ENCODE data around the gene CPN2. TPM values are rescaled to one million over a fixed set of nuclear protein-coding genes. Genes with fewer than 3 reads are reported as not detected.
A peak's percentile ranks its signal among the peaks of the same experiment; 100 is the strongest.

The CPN2 gene
- total and polyA plus RNA-seq, 2 experiments from 2014 or later, result 0.36 to 0.88 TPM

DNA sequence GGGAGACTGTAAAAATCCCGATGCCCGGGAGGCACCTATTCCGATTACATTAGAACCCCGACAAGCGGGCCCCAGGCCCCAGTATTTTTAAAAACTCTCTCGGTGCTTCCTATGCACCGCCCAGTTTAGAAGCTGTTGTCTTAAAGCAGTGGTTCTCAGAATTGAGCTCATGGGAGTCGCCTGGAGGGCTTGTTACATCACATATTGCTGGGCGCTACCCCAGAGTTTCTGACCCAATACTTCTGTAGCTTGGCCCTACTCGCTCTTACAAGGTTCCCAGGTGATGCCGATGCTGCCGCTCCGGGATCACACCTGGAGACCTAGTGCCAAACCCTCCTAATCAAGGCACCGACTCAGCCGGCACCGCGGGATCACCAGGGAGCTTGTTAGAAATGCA is 35.2 kb downstream of the CPN2 start:
- DNase-seq (ENCODE audit: low read depth in 1 of 2, low spot score in 1 of 2), result peak in 1 of 2 donors; percentile 56
- peak overlapping the region; percentile 20 for H3K4me3 ChIP-seq
- H3K9me3 ChIP-seq (ENCODE audit: low read depth), result no peaks in the 10 kb centered on the region
- no peak overlapping the region for H3K27ac ChIP-seq
- no peaks in the 10 kb centered on the region for H3K27me3 ChIP-seq
- H3K36me3 ChIP-seq, result no peaks in the 10 kb centered on the region
- TF ChIP-seq, protein P1, sequence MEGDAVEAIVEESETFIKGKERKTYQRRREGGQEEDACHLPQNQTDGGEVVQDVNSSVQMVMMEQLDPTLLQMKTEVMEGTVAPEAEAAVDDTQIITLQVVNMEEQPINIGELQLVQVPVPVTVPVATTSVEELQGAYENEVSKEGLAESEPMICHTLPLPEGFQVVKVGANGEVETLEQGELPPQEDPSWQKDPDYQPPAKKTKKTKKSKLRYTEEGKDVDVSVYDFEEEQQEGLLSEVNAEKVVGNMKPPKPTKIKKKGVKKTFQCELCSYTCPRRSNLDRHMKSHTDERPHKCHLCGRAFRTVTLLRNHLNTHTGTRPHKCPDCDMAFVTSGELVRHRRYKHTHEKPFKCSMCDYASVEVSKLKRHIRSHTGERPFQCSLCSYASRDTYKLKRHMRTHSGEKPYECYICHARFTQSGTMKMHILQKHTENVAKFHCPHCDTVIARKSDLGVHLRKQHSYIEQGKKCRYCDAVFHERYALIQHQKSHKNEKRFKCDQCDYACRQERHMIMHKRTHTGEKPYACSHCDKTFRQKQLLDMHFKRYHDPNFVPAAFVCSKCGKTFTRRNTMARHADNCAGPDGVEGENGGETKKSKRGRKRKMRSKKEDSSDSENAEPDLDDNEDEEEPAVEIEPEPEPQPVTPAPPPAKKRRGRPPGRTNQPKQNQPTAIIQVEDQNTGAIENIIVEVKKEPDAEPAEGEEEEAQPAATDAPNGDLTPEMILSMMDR (IDR thresholded peaks at IDR 0.05; ENCODE audit: low read depth, low read length), result no peak
- peaks cover 13% of the 10 kb centered on the region for H3K4me1 ChIP-seq (ENCODE audit: low read depth)

DNA sequence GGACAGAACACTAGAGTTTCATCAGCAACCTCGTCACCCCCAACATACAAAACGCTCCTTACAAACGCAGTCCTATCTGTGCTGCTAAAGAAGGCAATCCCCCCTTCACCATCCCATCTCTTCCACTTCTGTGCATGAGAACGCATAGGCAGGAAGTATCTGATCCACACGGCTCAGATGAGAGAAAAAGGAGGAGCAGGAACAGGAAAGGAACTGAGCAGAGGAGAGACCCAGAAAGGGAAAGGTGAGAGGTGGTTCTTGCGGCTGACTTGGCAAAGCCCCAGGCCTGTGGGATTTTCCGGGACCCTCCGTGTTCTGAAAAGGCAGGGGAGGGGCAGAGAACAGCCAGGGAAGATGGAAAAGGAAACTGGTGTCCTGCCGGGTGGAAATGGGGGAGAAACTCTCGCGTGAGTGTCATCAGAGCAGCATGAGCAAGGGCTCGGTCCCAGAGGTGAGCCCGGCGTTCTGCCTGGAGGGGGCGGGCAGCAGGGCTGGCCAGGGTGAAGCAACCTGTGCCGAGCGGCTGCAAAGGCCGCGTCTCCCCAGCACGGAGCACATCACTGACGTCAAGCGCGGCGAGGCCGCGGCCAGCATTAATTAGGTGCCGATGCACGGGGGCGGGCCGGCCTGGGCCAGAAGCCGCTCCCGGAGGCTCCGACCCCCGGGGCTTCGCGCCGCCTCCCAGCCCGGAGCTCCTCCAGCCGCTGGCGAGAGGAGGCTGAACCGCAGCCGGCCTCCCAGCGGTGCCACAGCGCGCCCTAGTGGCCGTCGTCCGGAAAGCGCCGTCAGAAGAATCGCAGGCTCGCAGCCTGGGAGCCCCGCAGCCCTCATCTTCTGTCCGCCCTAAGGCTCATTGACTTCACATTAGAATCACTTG is 35.8 kb downstream of the CPN2 start:
- H3K27me3 ChIP-seq, result no peaks in the 10 kb centered on the region

DNA sequence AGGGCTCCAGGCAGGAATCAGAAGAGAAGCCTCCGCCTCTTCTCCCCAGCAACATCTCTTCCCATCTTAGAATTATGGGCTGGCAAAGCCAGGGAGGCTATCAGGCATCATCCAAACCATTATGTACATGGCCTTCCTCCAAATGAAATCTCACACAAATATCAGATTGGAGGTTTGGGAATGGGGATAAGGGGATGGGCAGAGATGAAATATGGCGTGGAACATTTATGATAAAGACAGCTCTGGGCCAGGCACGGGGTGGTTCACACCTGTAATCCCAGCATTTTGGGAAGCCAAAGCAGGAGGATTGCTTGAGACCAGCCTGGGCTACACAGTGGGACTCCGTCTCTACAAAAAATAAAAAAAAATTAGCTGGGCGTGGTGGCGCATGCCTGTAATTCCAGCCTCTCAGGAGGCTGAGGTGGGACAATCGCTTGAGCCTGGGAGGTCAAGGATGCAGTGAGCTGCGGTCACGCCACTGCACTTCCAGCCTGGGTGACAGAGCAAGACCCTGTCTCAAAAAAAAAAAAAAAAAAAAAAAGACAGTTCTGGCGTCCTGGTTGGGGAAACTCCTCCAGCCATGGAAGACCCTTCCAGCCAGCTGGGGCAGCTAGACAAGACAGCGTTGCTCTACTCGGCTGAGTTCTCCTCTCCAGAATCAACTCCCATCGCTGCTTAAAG is 36.6 kb downstream of the CPN2 start:
- H3K27me3 ChIP-seq, result no peaks in the 10 kb centered on the region
- H3K4me1 ChIP-seq (ENCODE audit: low read depth), result peaks cover 16% of the 10 kb centered on the region
- DNase-seq (ENCODE audit: low read depth in 1 of 2, low spot score in 1 of 2), result no peak
- no peaks in the 10 kb centered on the region for H3K9me3 ChIP-seq (ENCODE audit: low read depth)
- no peak overlapping the region for H3K4me3 ChIP-seq
- no peaks in the 10 kb centered on the region for H3K36me3 ChIP-seq
- TF ChIP-seq, protein P1 (IDR thresholded peaks at IDR 0.05; ENCODE audit: low read depth, low read length), result no peak
- H3K27ac ChIP-seq, result no peak overlapping the region

More for the DNA sequence above, 35.8 kb downstream of the CPN2 start:
- Histone ChIP-seq H3K27ac (no peak overlapping the region), H3K9me3 (ENCODE audit: low read depth) (no peaks in the 10 kb centered on the region), H3K36me3 (no peaks in the 10 kb centered on the region), H3K4me1 (ENCODE audit: low read depth) (peaks cover 13% of the 10 kb centered on the region), H3K4me3 (peak overlapping the region; percentile 20)
- peak; percentile 85 to 92 for DNase-seq (ENCODE audit: low read depth in 1 of 2, low spot score in 1 of 2)
- TF ChIP-seq, protein P1 (IDR thresholded peaks at IDR 0.05; ENCODE audit: low read depth, low read length), result peak; percentile 82

DNA sequence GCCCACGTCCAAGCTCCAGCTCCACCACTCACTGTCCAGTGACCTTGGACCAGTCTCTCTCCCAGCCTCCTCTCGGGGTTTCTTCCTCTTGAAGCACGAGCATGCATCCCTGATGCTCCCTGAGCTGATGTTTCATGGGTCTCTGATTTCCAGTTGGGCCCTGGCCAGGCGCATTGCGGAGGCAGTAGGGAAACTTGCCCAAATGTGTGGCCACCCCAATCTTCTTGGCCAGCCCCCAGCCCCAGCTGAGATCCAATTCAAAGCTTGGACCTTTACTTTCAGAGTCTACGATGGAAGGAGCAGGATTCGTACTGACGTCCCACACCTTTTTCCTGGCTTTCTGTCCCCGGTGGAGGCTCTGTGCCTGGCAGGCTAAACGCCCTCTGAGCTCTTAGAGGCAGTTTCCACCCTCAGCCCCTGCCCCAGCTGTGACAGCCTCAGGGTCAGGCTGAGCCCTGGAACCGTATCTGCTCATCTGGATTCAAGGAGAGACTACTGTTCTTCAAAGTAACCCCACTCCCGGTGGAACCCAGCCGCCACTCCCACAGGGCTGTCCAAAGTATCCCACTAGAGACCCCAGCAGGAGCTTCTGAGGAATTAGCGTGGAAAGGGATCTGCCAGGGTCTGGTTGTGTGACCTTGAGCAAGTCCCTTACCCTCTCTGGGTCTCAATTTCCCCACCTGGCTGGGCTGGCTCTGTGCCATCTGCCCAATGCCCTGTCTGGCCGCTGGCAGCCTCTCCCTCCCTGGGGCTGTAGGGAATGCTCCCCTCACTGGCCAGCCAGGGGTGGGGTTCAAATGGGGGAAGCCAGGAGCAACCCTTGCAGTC is 37.4 kb downstream of the CPN2 start:
- H3K4me1 ChIP-seq (ENCODE audit: low read depth), result peaks cover 24% of the 10 kb centered on the region
- H3K9me3 ChIP-seq (ENCODE audit: low read depth), result no peaks in the 10 kb centered on the region
- peak in 1 of 2 donors; percentile 77 for DNase-seq (ENCODE audit: low read depth in 1 of 2, low spot score in 1 of 2)
- no peaks in the 10 kb centered on the region for H3K36me3 ChIP-seq
- no peak overlapping the region for H3K4me3 ChIP-seq
- TF ChIP-seq, protein P1 (IDR thresholded peaks at IDR 0.05; ENCODE audit: low read depth, low read length), result no peak
- no peak overlapping the region for H3K27ac ChIP-seq
- no peaks in the 10 kb centered on the region for H3K27me3 ChIP-seq

DNA sequence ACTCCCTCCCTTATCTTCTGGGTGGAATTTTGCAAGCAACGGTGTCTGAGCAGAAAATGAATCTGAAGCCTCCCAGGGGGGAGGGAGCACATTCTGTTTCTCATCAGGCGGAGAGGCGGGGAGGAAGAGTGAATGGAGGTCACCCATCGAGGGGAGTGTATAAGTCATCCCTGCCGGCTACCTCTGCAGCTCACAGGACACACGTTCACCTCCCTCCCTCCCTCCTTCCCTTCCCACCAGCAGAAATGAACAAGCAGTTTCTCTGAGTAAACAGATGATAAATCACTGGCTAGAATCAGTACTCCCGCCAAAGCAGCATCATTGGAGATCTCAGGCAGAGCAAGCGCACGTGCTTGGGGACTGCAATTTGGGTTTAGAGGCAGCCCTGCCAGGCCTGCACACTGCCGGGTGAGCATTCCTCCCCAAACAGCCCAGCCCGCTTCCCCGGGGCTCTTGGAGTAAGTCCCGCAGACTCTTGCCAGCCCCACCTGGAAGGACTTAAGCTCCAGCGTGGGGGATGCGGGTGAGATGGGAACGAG is 38.3 kb downstream of the CPN2 start:
- no peaks in the 10 kb centered on the region for H3K36me3 ChIP-seq
- H3K27me3 ChIP-seq, result no peaks in the 10 kb centered on the region
- H3K27ac ChIP-seq, result no peak overlapping the region
- TF ChIP-seq, protein P1 (IDR thresholded peaks at IDR 0.05; ENCODE audit: low read depth, low read length), result no peak
- H3K4me3 ChIP-seq, result no peak overlapping the region
- H3K4me1 ChIP-seq (ENCODE audit: low read depth), result peaks cover 29% of the 10 kb centered on the region
- no peaks in the 10 kb centered on the region for H3K9me3 ChIP-seq (ENCODE audit: low read depth)
- DNase-seq (ENCODE audit: low read depth in 1 of 2, low spot score in 1 of 2), result peak; percentile 42 to 78

Measured in cardiac muscle cell (in vitro differentiated cells and primary cell).